ACC112 (cell line): Measurements from ENCODE around the gene CCHCR1.
"Not testable (repeated sequence)": the region's sequence is repeated elsewhere in the genome, so short reads cannot be mapped to it uniquely, and the experiment has no call there.

Experiments
- H2AFZ ChIP-seq: fragments of 200-600 bp; sonication (generic); one replicate; pipeline ENCODE4 v1.6.0; 2017; ENCODE audit warnings: antibody characterized with exemption, low read length; ENCODE audit not compliant: unreplicated experiment
- H3K27ac ChIP-seq: fragments of 200-600 bp; sonication (generic); 2 replicates; pipeline ENCODE4 v1.5.1; 2014; ENCODE audit warnings: low read depth, mild to moderate bottlenecking, antibody characterized with exemption, low read length, moderate library complexity
- H3K27me3 ChIP-seq: fragments of 200-600 bp; sonication (generic); 2 replicates; pipeline ENCODE4 v1.6.1; 2014; ENCODE audit warnings: mild to moderate bottlenecking, antibody characterized with exemption, low read length, moderate library complexity, mixed read lengths; ENCODE audit not compliant: insufficient read depth
- H3K36me3 ChIP-seq: fragments of 200-600 bp; sonication (generic); 2 replicates; pipeline ENCODE4 v1.6.1; 2016; ENCODE audit warnings: mild to moderate bottlenecking, antibody characterized with exemption, low read length, moderate library complexity, mixed read lengths; ENCODE audit not compliant: insufficient read depth
- H3K4me1 ChIP-seq: fragments of 200-600 bp; sonication (generic); one replicate; pipeline ENCODE4 v1.6.1; 2016; ENCODE audit warnings: low read length, mixed read lengths; ENCODE audit not compliant: insufficient read depth, unreplicated experiment, control insufficient read depth
- H3K4me3 ChIP-seq: fragments of 200-600 bp; sonication (generic); 2 replicates; pipeline ENCODE4 v1.5.1; 2014; ENCODE audit warnings: mild to moderate bottlenecking, low read depth, low read length
- H3K79me2 ChIP-seq: fragments of 200-600 bp; sonication (generic); one replicate; pipeline ENCODE4 v1.6.0; 2016; ENCODE audit warnings: low read length; ENCODE audit not compliant: control insufficient read depth, unreplicated experiment, insufficient read depth

The CCHCR1 gene

DNA sequence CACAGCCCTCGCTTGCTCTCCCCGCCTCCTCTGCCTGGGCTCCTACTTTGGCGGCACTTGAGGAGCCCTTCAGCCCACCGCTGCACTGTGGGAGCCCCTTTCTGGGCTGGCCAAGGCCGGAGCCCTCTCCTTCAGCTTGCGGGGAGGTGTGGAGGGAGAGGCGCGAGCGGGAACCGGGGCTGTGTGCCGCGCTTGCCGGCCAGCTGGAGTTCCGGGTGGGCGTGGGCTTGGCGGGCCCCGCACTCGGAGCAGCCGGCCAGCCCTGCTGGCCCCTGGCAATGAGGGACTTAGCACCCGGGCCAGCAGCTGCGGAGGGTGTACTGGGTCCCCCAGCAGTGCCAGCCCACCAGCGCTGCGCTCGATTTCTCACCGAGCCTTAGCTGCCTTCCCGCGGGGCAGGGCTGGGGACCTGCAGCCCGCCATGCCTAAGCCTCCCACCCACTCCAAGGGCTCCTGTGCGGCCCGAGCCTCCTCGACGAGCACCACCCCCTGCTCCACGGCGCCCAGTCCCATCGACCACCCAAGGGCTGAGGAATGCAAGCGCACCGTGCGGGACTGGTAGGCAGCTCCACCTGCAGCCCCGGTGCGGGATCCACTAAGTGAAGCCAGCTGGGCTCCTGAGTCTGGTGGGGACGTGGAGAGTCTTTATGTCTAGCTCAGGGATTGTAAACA, 37.8 kb upstream of the CCHCR1 start:
- not testable (repeated sequence) for H3K4me3 ChIP-seq, H3K4me1 ChIP-seq

GRCh38 chr6:31194061-31194834, 36.6 kb upstream of the CCHCR1 start:
- Histone ChIP-seq H3K27ac (no peak overlapping the region), H2AFZ (no peak overlapping the region), H3K4me3 (no peak overlapping the region), H3K79me2 (peaks cover 9% of the 10 kb centered on the region), H3K36me3 (no peaks in the 10 kb centered on the region), H3K27me3 (no peaks in the 10 kb centered on the region), H3K4me1 (no peaks in the 10 kb centered on the region)

More for the DNA sequence above, 37.8 kb upstream of the CCHCR1 start:
- H2AFZ ChIP-seq, H3K27me3 ChIP-seq, H3K27ac ChIP-seq, H3K36me3 ChIP-seq: not testable (repeated sequence)
- peaks cover 19% of the 10 kb centered on the region for H3K79me2 ChIP-seq

DNA sequence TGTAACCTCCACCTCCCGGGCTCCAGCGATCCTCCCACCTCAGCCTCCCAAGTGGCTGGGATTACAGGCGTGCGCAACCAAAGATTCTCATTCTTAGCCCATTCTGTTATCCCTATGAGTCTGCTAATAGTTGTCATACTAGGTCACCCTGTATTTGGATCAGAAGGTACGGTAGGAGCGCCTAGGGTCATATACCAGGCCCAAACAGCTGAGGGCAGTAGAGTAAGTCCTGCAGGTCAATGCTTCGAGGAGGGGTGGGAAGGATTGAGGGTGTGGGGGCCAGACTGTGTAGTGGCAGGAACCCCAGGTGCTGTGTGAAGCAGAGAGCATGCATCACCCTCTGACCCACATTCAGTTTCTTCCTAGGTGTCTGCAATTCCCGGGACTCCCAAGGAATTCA, 35.6 kb upstream of the CCHCR1 start:
- Histone ChIP-seq H3K4me1 (no peaks in the 10 kb centered on the region), H3K27ac (no peak overlapping the region), H3K79me2 (no peaks in the 10 kb centered on the region), H3K36me3 (no peaks in the 10 kb centered on the region), H3K4me3 (no peak overlapping the region), H3K27me3 (no peaks in the 10 kb centered on the region), H2AFZ (no peak overlapping the region)

- H3K4me3 ChIP-seq, H3K27me3 ChIP-seq, H2AFZ ChIP-seq, H3K79me2 ChIP-seq, H3K27ac ChIP-seq, H3K4me1 ChIP-seq, H3K36me3 ChIP-seq: not testable (repeated sequence)
These were observed 35.0 kb upstream of the CCHCR1 start for GRCh38 chr6:31192431-31193105.

DNA sequence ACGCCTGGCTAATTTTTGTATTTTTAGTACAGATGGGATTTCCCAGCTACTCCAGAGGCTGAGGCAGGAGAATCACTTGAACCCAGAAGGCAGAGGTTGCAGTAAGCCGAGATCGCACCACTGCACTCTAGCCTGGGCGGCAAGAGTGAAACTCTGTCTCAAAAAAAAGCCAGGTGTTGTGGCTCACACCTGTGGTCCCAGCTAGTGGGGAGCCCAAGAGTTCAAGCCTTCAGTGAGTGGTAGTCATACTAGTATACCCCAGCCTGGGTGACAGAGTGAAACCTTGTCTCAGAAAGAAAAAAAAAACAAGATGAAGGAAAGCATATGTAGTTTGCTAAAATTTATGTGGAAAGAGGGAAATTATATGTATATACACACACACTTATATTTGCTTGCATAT, 32.9 kb upstream of the CCHCR1 start:
- Histone ChIP-seq H3K27ac (no peak overlapping the region), H3K27me3 (no peaks in the 10 kb centered on the region), H3K4me1 (peaks cover 4% of the 10 kb centered on the region), H3K4me3 (no peak overlapping the region), H3K36me3 (no peaks in the 10 kb centered on the region), H3K79me2 (no peaks in the 10 kb centered on the region), H2AFZ (no peak overlapping the region)

DNA sequence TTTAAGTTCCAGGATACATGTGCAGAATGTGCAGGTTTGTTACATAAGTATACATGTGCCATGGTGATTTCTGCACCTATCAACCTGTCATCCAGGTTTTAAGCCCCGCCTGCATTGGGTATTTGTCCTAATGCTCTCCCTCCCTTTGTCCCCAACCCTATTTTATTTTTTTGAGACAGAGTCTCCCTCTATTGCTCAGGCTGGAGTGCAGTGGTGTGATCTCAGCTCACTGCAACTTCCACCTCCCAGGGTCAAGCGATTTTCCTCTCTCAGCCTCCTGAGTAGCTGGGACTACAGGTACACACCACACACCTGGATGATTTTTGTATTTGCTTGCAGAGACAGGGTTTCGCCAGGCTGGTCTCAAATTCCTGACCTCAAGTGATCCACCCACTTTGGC, 31.6 kb upstream of the CCHCR1 start:
- H3K79me2 ChIP-seq, H3K36me3 ChIP-seq, H2AFZ ChIP-seq, H3K4me1 ChIP-seq, H3K27ac ChIP-seq, H3K27me3 ChIP-seq, H3K4me3 ChIP-seq: not testable (repeated sequence)

DNA sequence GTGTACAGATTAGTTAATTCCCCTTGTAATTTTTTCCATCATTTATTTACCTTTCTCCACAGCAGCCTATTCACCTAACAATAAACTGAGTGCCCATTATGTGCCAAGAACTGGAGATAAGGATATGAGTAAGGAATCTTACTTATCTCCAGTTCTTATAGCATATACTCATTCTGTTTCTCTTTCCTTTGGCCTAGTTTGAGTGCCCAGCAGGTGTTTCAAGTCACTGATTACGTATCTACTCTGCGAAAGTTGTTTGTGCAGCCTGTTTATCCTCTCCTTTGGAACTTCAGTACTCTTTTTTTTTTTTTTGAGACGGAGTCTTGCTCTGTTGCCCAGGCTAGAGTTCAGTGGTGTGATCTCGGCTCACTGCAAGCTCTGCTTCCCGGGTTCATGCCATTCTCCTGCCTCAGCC, 30.2 kb upstream of the CCHCR1 start:
- Histone ChIP-seq H2AFZ (no peak overlapping the region), H3K27ac (no peak overlapping the region), H3K27me3 (no peaks in the 10 kb centered on the region), H3K36me3 (no peaks in the 10 kb centered on the region), H3K4me3 (no peak overlapping the region), H3K79me2 (peaks cover 20% of the 10 kb centered on the region), H3K4me1 (peaks cover 4% of the 10 kb centered on the region)

GRCh38 chr6:31186052-31186734, 28.6 kb upstream of the CCHCR1 start:
- Histone ChIP-seq H3K79me2 (peaks cover 27% of the 10 kb centered on the region), H3K4me3 (peak overlapping the region; percentile 80), H2AFZ (peak overlapping the region; percentile 87), H3K27ac (peak overlapping the region; percentile 82), H3K36me3 (no peaks in the 10 kb centered on the region), H3K27me3 (no peaks in the 10 kb centered on the region), H3K4me1 (peaks cover 4% of the 10 kb centered on the region)

- not testable (repeated sequence) for H3K4me1 ChIP-seq, H3K27me3 ChIP-seq, H3K36me3 ChIP-seq
- peak overlapping the region; percentile 80 for H3K4me3 ChIP-seq
- peaks cover 29% of the 10 kb centered on the region for H3K79me2 ChIP-seq
- peak overlapping the region; percentile 24 for H2AFZ ChIP-seq
- H3K27ac ChIP-seq: peak overlapping the region; percentile 82
These were observed 28.1 kb upstream of the CCHCR1 start for GRCh38 chr6:31185695-31186051.

DNA sequence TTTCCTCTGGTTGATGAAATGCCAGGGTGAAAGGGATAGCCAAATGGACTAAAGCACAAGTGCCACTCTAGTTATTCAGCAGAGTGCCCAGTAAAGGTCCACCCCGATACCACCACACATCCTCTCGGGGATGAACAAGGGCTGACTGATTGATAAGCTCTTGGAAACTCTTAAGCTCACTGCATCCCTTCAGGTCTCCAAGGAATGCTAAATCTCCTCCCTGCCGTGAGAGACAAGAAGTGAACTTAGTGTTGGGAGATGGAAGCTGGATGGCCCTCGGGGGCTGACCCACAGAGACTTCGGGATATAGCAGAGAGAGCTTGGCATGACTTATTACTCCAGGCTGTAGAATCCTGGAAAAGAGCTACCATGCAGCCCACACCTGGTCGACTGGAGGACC, 26.3 kb upstream of the CCHCR1 start:
- Histone ChIP-seq H3K4me3 (peak overlapping the region; percentile 21; the same call in 1 of the 2 replicates), H3K79me2 (peaks cover 34% of the 10 kb centered on the region)
- not testable (repeated sequence) for H3K4me1 ChIP-seq, H3K27me3 ChIP-seq, H2AFZ ChIP-seq, H3K27ac ChIP-seq, H3K36me3 ChIP-seq
